K562 (cell line): Measurements from ENCODE around the gene OGDH. TPM values are rescaled to one million over a fixed set of nuclear protein-coding genes. Genes with fewer than 3 reads are reported as not detected.
A peak's percentile ranks its signal among the peaks of the same experiment; 100 is the strongest.

Experiments used
- ATAC-seq: fragments of 200-7000 bp; cut with Tn5 transposase; 3 replicates; pipeline ENCODE4 v1.9.1; 2020; ENCODE audit warnings: moderate library complexity
- BruUV-seq: library from RNA; stranded (reverse); fragments of 400-500 nt; replicated peaks from 2 replicates; lab custom pipeline; 2021; lab: Mats Ljungman, UMichigan
- CTCF ChIA-PET: fragments of 300-600 bp; formaldehyde crosslinking; extraction: SDS; loops from one replicate; lab custom pipeline; 2021; ENCODE audit warnings: low intra/inter-chr PET ratio; lab: Yijun Ruan, JAX
- POLR2A ChIA-PET: fragments of 300-600, 350-650 bp; sonication (Branson Sonifier 250); formaldehyde crosslinking; extraction: SDS; loops from one replicate; lab custom pipeline; 2021; ENCODE audit warnings: antibody characterized with exemption, inconsistent platforms; lab: Yijun Ruan, JAX
- DNase-seq, 4 experiments: peaks; one replicate each; pipeline versions ENCODE4 v3.0.0 to v3.0.0-alpha.2; 2011 to 2018; ENCODE audit warnings: low spot score in 3 of 4, mixed read lengths in 3 of 4; ENCODE audit errors: extremely low read depth in 1 of 4
- FAIRE-seq: peaks from 2 replicates; lab custom pipeline; 2011; peaks lifted over from hg19 to GRCh38; lab: Jason Lieb, UNC
- H2AFZ ChIP-seq: 2 replicates; pipeline ENCODE4 v1.6.0; 2011; ENCODE audit warnings: low read depth, low read length, control low read depth, inconsistent platforms
- H3K27ac ChIP-seq: fragments of 200-600 bp; 3 replicates; pipeline ENCODE4 v1.8.0; 2011; ENCODE audit warnings: low read depth, mild to moderate bottlenecking, control low read depth, inconsistent platforms, low read length, moderate library complexity, mixed read lengths; ENCODE audit errors: extremely low read depth
- H3K27me3 ChIP-seq, 2 experiments: fragments of 300-600 bp in 1 of 2; 2 replicates in 1 of 2; 3 replicates in 1 of 2; pipeline versions ENCODE4 v1.6.0 to v1.8.0; 2011; ENCODE audit warnings: inconsistent platforms in 2 of 2, low read length in 2 of 2, mild to moderate bottlenecking in 1 of 2, mixed read lengths in 1 of 2, moderate library complexity in 1 of 2; ENCODE audit not compliant: control insufficient read depth in 2 of 2, insufficient read depth in 2 of 2
- H3K36me3 ChIP-seq: fragments of 300-600 bp; 3 replicates; pipeline ENCODE4 v1.8.0; 2011; ENCODE audit warnings: mild to moderate bottlenecking, low read length, inconsistent platforms; ENCODE audit not compliant: control insufficient read depth, insufficient read depth
- H3K4me1 ChIP-seq, 2 experiments: fragments of 200-600 bp in 1 of 2; replicated peaks in 1 of 2; 2 replicates in 1 of 2; 3 replicates in 1 of 2; pipeline versions ENCODE4 v1.5.1 to v1.8.0; 2011; ENCODE audit warnings: inconsistent platforms in 2 of 2, low read length in 2 of 2, mild to moderate bottlenecking in 1 of 2, mixed read lengths in 1 of 2, moderate library complexity in 1 of 2; ENCODE audit not compliant: control insufficient read depth in 2 of 2, insufficient read depth in 2 of 2
- H3K4me2 ChIP-seq: 2 replicates; pipeline ENCODE4 v1.6.1; 2011; ENCODE audit warnings: low read length, control low read depth, inconsistent platforms, mixed read lengths; ENCODE audit not compliant: insufficient read depth
- H3K4me3 ChIP-seq: fragments of 200-600 bp; sonication (generic), shearing (Covaris generic); 2 replicates; pipeline ENCODE4 v1.5.1; 2016; ENCODE audit warnings: control low read depth, inconsistent platforms
- H3K79me2 ChIP-seq: fragments of 200-600 bp; 3 replicates; pipeline ENCODE4 v1.8.0; 2011; ENCODE audit warnings: low read length, inconsistent platforms; ENCODE audit not compliant: control insufficient read depth, insufficient read depth
- H3K9ac ChIP-seq, 2 experiments: 2 replicates each; pipeline versions ENCODE4 v1.6.0 to v1.6.1; 2011; ENCODE audit warnings: low read depth in 2 of 2, low read length in 2 of 2, control low read depth in 1 of 2, inconsistent platforms in 1 of 2, mild to moderate bottlenecking in 1 of 2, mixed read lengths in 1 of 2; ENCODE audit not compliant: insufficient read depth in 1 of 2
- H3K9me1 ChIP-seq: one replicate; pipeline ENCODE4 v1.6.0; 2011; ENCODE audit warnings: inconsistent platforms, mild to moderate bottlenecking, low read length, moderate library complexity; ENCODE audit not compliant: control insufficient read depth, insufficient read depth
- H3K9me3 ChIP-seq: replicated peaks from 2 replicates; pipeline ENCODE4 v1.5.1; 2011; ENCODE audit warnings: low read depth, low read length, inconsistent platforms; ENCODE audit not compliant: control insufficient read depth, insufficient read depth
- H4K20me1 ChIP-seq: replicated peaks from 2 replicates; pipeline ENCODE4 v1.6.1; 2011; ENCODE audit warnings: low read length, inconsistent platforms, mixed read lengths; ENCODE audit not compliant: control insufficient read depth, insufficient read depth
- CEBPG ChIP-seq, 3 experiments: fragments of 200-800 bp in 1 of 3; sonication (Bioruptor generic) in 1 of 3; sonication (generic) in 1 of 3; formaldehyde crosslinking in 1 of 3; IDR thresholded peaks in 2 of 3; conservative IDR thresholded peaks in 1 of 3; 2 replicates each; pipeline versions ENCODE4 v1.6.1 to v1.8.0; 2016 to 2022; ENCODE audit warnings: missing compliant biosample characterization in 2 of 3, missing genetic modification characterization in 2 of 3, mild to moderate bottlenecking in 1 of 3, missing genetic modification reagents in 1 of 3
- KLF6 ChIP-seq: fragments of 250-450 bp; sonication (Bioruptor Pico); IDR thresholded peaks from 2 replicates; pipeline ENCODE4 v1.4.0; 2020; ENCODE audit warnings: mild to moderate bottlenecking, moderate library complexity, borderline replicate concordance
- MTF1 ChIP-seq: fragments of 250-450 bp; sonication (Bioruptor Pico); IDR thresholded peaks from 2 replicates; pipeline ENCODE4 v1.9.0; 2021; ENCODE audit warnings: moderate library complexity, mild to moderate bottlenecking, inconsistent platforms, borderline replicate concordance
- PHB ChIP-seq: fragments of 250-450 bp; sonication (Bioruptor Pico); IDR thresholded peaks from 2 replicates; pipeline ENCODE4 v1.5.0; 2021
- PTTG1 ChIP-seq: fragments of 450-650 bp; IDR thresholded peaks from 2 replicates; pipeline ENCODE4 v1.6.1; 2016; ENCODE audit warnings: low read depth, mild to moderate bottlenecking, missing genetic modification characterization, missing compliant biosample characterization
- ZNF274 ChIP-seq: IDR thresholded peaks from 2 replicates; pipeline ENCODE4 v1.6.1; 2011; ENCODE audit warnings: low read depth, mild to moderate bottlenecking, low read length, moderate library complexity, borderline replicate concordance
- ZNF699 ChIP-seq: fragments of 250-450 bp; sonication (Bioruptor Pico); IDR thresholded peaks from 2 replicates; pipeline ENCODE4 v1.8.0; 2021; ENCODE audit warnings: mild to moderate bottlenecking, moderate library complexity; ENCODE audit not compliant: insufficient replicate concordance
- ZZZ3 ChIP-seq: fragments of 450-650 bp; IDR thresholded peaks from 2 replicates; pipeline ENCODE4 v1.6.1; 2016; ENCODE audit warnings: antibody characterized with exemption, mild to moderate bottlenecking, moderate library complexity
- WGBS: fragments of 100-300 bp; shearing (Covaris generic); methylation state at CpG from one replicate; pipeline ENCODE4 v1.1.6; 2016; ENCODE audit warnings: low coverage, mixed read lengths; ENCODE audit not compliant: insufficient coverage; ENCODE audit errors: missing lambda C conversion rate; 5-methylcytosine and 5-hydroxymethylcytosine counted together
- in situ Hi-C: fragments of 300-500 bp; cut with MboI; formaldehyde crosslinking; loops from 4 replicates; pipeline ENCODE4 v1.15.0; 2018; ENCODE audit warnings: inconsistent platforms, mixed read lengths
- intact Hi-C: fragments of 100-400 bp; cut with micrococcal nuclease; formaldehyde crosslinking; loops from 2 replicates; pipeline ENCODE4 v1.14.2; 2022
- polyA plus RNA-seq, 8 experiments: library from polyadenylated mRNA; depleted of rRNA in 4 of 8; stranded (reverse) in 5 of 8; unstranded in 3 of 8; fragments of >200 nt; fragmentation: Nextera tagmentation in 2 of 8; fragmentation: Illumina TruSeq in 1 of 8; extraction: Ambion mirVana in 2 of 8; extraction: Trizol in 1 of 8; gene quantifications; 2 replicates each; pipeline versions ENCODE4 v1.2.1 to v1.2.3, GENCODE V29; 2011 to 2014; ENCODE audit warnings: inconsistent platforms in 1 of 8, missing spikeins in 1 of 8
- total RNA-seq, 7 experiments: library from RNA; depleted of rRNA in 6 of 7; stranded (reverse); fragments of >200 nt in 6 of 7; fragmentation: Illumina TruSeq in 2 of 7; extraction: Trizol in 2 of 7; gene quantifications; 2 replicates each; pipeline versions ENCODE4 v1.2.1 to v1.2.3, GENCODE V29; 2011 to 2021; ENCODE audit warnings: low replicate concordance in 1 of 7
- TF ChIP-seq, protein P1 (sequence below), 2 experiments: fragments of 450-650 bp in 1 of 2; sonication (generic) in 1 of 2; formaldehyde crosslinking in 1 of 2; IDR thresholded peaks; 2 replicates each; pipeline versions ENCODE4 v1.7.1 to v1.9.0; 2016 to 2022; ENCODE audit warnings: inconsistent platforms in 1 of 2, mild to moderate bottlenecking in 1 of 2, missing genetic modification reagents in 1 of 2
- TF ChIP-seq, protein P2 (sequence below): fragments of 250-450 bp; sonication (Bioruptor Pico); IDR thresholded peaks from 2 replicates; pipeline ENCODE4 v1.9.0; 2021; ENCODE audit warnings: mild to moderate bottlenecking, inconsistent platforms

The OGDH gene
- total and polyA plus RNA-seq, 9 of the 15 experiments (the other 6 are each of a cell fraction or from before 2014, with no cell fraction given) = 3.1 to 80.3 (median 23.5) TPM

DNA sequence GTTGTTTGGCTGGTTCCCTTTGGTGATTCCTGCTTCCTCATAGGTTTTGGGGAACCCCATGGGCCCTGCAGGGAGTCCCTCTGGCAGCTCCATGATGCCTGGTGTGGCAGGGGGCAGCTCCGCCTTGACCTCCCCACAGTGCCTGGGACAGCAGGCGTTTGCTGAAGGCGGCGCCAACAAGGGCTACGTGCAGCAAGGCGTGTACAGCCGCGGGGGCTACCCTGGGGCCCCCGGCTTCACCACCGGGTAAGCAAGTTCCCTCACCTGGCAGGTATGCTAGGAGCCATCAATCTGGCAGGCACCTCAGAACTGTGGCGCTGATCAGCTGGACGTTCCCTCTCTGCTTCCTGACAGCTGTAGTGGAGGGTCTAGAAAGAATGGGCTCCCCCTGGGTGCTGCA, 150.5 kb downstream of the OGDH start:
- WGBS = 89% methylated on average over 11 of the region's 12 CpGs
- H3K79me2 ChIP-seq = peaks cover 40% of the 10 kb centered on the region
- FAIRE-seq = no peak
- TF ChIP-seq ZNF274 (no peak), MTF1 (CRISPR knock-in tag) (no peak), ZZZ3 (no peak), PHB (CRISPR knock-in tag) (no peak), KLF6 (CRISPR knock-in tag) (no peak), CEBPG (CRISPR knock-in tag; IDR thresholded peaks at IDR 0.05) (no peak), CEBPG (tag; conservative IDR thresholded peaks at IDR 0.05 in 1 of 2, IDR thresholded peaks at IDR 0.05 in 1 of 2) (no peak), ZNF699 (CRISPR knock-in tag) (no peak), PTTG1 (tag) (no peak)
- TF ChIP-seq, protein P1, sequence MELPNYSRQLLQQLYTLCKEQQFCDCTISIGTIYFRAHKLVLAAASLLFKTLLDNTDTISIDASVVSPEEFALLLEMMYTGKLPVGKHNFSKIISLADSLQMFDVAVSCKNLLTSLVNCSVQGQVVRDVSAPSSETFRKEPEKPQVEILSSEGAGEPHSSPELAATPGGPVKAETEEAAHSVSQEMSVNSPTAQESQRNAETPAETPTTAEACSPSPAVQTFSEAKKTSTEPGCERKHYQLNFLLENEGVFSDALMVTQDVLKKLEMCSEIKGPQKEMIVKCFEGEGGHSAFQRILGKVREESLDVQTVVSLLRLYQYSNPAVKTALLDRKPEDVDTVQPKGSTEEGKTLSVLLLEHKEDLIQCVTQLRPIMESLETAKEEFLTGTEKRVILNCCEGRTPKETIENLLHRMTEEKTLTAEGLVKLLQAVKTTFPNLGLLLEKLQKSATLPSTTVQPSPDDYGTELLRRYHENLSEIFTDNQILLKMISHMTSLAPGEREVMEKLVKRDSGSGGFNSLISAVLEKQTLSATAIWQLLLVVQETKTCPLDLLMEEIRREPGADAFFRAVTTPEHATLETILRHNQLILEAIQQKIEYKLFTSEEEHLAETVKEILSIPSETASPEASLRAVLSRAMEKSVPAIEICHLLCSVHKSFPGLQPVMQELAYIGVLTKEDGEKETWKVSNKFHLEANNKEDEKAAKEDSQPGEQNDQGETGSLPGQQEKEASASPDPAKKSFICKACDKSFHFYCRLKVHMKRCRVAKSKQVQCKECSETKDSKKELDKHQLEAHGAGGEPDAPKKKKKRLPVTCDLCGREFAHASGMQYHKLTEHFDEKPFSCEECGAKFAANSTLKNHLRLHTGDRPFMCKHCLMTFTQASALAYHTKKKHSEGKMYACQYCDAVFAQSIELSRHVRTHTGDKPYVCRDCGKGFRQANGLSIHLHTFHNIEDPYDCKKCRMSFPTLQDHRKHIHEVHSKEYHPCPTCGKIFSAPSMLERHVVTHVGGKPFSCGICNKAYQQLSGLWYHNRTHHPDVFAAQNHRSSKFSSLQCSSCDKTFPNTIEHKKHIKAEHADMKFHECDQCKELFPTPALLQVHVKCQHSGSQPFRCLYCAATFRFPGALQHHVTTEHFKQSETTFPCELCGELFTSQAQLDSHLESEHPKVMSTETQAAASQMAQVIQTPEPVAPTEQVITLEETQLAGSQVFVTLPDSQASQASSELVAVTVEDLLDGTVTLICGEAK (IDR thresholded peaks at IDR 0.05) = no peak
- TF ChIP-seq, protein P1 (CRISPR knock-in tag; IDR thresholded peaks at IDR 0.05) = no peak
- TF ChIP-seq, protein P2, sequence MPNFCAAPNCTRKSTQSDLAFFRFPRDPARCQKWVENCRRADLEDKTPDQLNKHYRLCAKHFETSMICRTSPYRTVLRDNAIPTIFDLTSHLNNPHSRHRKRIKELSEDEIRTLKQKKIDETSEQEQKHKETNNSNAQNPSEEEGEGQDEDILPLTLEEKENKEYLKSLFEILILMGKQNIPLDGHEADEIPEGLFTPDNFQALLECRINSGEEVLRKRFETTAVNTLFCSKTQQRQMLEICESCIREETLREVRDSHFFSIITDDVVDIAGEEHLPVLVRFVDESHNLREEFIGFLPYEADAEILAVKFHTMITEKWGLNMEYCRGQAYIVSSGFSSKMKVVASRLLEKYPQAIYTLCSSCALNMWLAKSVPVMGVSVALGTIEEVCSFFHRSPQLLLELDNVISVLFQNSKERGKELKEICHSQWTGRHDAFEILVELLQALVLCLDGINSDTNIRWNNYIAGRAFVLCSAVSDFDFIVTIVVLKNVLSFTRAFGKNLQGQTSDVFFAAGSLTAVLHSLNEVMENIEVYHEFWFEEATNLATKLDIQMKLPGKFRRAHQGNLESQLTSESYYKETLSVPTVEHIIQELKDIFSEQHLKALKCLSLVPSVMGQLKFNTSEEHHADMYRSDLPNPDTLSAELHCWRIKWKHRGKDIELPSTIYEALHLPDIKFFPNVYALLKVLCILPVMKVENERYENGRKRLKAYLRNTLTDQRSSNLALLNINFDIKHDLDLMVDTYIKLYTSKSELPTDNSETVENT (CRISPR knock-in tag) = no peak

More for the DNA sequence above, 150.5 kb downstream of the OGDH start:
- no peak for DNase-seq
- peak overlapping the region in 1 of 2 experiments; percentile 59; a peak in 1 of 4 replicates for H3K9ac ChIP-seq
- no peak overlapping the region for H2AFZ ChIP-seq
- no peak overlapping the region for H3K4me3 ChIP-seq
- ChIA-PET CTCF (no interaction called here), POLR2A (interaction anchor here (0.6 to 0.7 kb wide), 2 partner anchors 40 to 57 kb away, joined by 3 read pairs; partner anchors contain the start of gene PPIA)
- no peaks in the 10 kb centered on the region for H3K27me3 ChIP-seq
- BruUV-seq = no TSS peak
- no peaks in the 10 kb centered on the region for H3K9me3 ChIP-seq
- H3K4me1 ChIP-seq = peaks cover 10 to 33% of the 10 kb centered on the region in 2 experiments; a peak in 3 of 5 replicates
- intact Hi-C loops = no loop called here
- H4K20me1 ChIP-seq = 0 out of 2 replicates have a peak, but pooled peaks cover 5% of the 10 kb centered on the region
- no peak overlapping the region for H3K4me2 ChIP-seq
- H3K27ac ChIP-seq = no peak overlapping the region
- H3K9me1 ChIP-seq = no peaks in the 10 kb centered on the region
- in situ Hi-C loops = no loop called here
- ATAC-seq = no peak
- peaks cover 39% of the 10 kb centered on the region; the same call in 2 of the 3 replicates for H3K36me3 ChIP-seq
